ENCODE results near the gene FAM3B.

GRCh38 chr21:41358193-41359166 lies 41.9 kb downstream of the FAM3B start:
- TF ChIP-seq CTCF (IDR thresholded peaks at IDR 0.05; ENCODE audit: poor library complexity, severe bottlenecking) (no peak), SMC3 (conservative IDR thresholded peaks at IDR 0.05; ENCODE audit: poor library complexity) (no peak), EZH2 (IDR thresholded peaks at IDR 0.05; ENCODE audit: borderline replicate concordance, insufficient read depth, low read length, poor library complexity, severe bottlenecking) (no peak), POLR2AphosphoS5 (IDR thresholded peaks at IDR 0.05) (no peak), EP300 (conservative IDR thresholded peaks at IDR 0.05; ENCODE audit: poor library complexity, severe bottlenecking) (no peak), TAF1 (IDR thresholded peaks at IDR 0.05; ENCODE audit: low read depth) (no peak), REST (IDR thresholded peaks at IDR 0.05; ENCODE audit: borderline replicate concordance) (no peak), RAD21 (conservative IDR thresholded peaks at IDR 0.05) (no peak)
